HPDE6-E6E7 (cell line): Measurements from ENCODE around the gene GPRC5D.
A peak's percentile ranks its signal among the peaks of the same experiment; 100 is the strongest.

ENCODE experiments used
- DNase-seq: peaks from one replicate; pipeline ENCODE4 v3.0.0; 2011; ENCODE audit warnings: missing footprints; ENCODE audit errors: extremely low spot score

The GPRC5D gene

DNA sequence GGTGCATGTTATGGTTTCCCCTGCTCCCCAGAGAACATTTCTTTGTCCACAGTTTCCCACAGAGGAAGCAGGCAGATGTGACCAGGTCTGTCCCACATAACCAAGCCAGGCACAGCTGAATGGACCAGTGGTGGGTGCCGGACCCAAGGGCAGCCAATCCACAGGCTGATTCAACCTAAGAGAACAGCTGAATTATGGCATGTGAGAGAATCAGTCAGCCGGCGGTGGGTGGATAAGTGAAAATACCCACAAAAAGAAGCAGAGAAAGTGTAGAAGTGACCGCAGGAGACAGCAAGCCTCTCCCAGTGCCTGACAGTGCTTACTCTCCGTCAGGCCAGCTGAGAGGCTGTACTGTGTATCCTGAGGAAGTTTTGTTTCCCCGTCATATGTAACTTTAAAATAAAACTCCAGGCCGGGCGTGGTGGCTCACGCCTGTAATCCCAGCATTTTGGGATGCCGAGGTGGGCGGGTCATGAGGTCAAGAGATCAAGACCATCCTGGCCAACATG is 14.9 kb downstream of the GPRC5D start:
- no peak for DNase-seq

DNA sequence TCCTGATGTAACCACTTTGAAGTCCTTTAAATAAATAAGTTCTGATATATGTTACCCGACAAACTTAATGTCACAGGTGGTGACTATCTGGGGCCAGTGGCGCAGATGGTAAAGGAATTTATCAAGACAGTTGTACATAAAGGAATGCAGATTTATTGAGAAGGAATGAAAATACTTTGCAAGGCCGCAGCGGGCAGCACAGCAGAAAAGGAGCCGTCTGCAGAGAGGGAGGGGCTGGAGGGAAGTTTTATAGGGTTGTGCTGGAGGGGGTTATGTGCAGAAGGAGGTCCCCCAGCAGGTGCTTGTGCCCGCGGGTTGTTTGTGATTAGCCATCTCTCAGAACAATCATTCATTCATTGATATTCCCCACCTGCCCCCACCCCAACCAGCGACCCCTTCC is 17.4 kb downstream of the GPRC5D start:
- no peak for DNase-seq

DNA sequence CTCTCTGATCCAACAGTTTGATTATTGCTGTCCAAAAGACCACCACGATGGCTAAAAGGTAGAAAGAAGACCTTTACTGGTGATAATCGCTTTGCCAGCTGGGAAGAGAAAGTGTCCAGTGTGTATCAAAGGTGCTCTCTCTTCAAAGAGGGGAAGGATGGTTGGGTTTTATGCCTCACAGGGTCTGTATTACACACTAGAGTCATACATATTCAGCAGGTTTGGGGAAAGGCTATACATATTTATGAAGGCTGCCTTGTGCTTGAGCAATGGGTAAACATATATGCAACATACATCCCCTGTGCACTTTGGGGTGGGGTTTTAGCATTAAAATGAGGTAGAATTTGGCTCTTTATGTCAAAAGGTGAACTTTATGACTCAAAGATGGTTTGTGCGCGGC is 18.2 kb downstream of the GPRC5D start:
- no peak for DNase-seq

DNA sequence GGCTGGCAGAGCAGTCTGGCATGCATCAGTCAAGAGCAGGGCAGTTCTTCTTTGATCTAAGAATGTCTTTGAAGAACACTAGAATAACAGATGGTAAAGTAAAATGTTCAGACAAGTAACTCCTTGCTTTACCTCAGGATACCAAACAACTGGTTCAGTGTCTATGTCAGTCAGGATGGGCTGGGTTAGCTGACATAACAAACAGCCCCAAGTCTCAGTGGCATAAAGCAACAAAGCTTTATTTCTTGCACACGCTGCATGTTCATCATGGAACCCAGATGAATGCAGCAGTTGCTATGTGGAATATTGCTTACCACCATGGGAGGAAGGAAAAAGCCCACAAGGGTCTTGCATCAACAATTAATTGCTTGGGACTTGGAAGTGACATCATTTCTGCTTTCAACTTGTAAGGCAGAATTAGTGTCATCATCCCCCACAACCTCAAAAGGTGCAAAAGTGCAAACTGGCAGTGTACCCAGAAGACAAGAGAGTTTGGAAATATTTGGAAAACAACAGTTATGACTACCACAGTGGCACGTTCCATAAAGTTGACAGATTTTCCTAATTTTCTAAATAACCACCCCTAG is 21.2 kb downstream of the GPRC5D start:
- no peak for DNase-seq

DNA sequence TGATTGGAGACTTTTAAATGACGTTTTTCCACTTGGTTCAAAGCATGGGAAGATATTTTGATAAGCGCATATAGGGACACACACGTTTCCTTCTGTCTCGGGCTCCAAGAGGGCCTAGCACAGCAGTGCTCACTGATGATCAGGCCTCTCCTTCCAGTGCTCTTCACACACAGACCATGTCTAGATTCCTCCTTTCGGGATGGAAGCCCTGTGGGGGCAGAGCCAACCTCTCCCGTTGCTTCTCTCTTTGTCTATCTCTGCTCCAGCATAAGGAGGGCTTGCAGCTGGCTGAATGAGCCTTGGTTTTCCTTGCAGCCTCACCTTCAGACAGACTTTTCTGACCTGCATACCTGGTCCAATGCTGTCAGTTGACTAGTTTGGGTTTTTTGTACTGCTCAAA is 22.3 kb downstream of the GPRC5D start:
- DNase-seq, result no peak

DNA sequence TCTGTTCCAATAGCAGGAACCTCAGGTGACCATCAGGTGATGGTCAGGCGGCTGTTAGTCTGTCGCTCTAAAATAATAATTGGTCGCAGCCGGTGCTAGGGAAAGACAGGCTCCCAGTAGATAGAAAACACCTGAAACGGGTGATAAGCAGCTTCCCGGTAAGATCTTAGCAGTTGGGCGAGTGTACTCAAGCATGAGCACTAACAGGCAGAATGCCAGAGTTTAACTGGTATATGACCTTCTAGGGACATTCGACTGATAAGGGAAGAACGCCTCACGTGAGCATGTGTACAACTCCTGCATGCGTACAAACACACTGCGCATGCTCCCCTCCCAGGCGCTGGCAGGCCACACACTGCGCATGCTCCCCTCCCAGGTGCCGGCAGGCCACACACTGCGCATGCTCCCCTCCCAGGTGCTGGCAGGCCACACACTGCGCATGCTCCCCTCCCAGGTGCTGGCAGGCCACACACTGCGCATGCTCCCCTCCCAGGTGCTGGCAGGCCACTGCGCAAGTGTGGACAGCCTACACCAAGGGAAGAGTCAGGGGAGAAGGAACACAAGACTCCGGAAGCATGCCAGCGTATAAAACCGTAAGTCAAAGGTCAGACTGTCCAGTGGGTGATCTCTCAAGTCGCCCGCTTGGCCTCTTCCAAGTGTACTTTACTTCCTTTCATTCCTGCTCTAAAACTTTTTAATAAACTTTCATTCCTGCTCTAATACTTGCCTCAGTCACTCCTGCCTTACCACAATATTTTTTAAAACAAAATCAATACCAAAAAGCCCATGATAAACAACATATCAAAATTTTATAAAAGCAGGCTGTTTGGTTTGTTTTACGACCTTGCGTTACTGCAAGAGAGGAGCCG is 24.5 kb downstream of the GPRC5D start:
- peak; percentile 89 for DNase-seq

DNA sequence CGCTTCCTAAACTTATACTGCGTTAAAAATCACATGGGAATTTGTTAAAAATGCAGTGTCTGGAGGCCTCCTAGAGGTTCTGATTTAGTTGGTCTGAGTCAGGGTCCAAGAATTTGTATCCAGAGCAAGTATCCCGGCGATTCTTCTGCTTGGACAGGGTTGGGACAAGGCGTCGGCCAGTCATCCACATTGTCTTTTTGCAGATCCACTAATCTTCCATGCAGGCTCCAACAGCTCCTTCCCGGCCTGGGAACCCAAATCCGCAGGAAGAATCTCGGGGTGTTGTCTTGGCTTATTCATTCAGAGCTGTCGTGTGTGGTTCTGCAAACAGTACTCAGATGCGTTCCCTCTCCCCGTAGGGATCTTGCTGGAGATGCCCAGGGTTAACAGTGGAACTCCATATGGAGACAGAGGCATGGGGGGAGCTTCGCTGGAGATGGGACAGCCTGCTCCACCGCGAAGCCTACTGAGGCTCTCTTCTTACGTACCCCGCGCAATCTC is 25.3 kb downstream of the GPRC5D start:
- no peak for DNase-seq

DNA sequence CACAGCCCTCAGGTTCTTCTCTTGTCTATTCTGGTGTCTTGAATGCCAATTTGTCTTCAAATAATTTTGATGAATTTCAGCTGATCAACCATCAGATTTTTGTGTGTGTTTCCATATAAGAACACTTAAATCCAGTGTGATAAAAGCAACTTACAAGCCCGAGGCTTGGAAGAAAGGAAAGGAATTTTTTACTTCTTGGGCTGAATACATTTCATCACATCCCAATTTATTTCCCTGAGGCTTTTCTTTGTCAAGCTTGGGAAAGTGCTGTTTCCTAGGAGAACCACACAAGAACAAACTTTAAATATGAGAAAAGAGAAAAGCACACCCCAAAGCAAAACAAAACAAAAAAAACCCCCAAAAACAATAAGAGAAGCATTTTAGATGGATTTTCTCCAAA is 26.6 kb downstream of the GPRC5D start:
- DNase-seq, result no peak

DNA sequence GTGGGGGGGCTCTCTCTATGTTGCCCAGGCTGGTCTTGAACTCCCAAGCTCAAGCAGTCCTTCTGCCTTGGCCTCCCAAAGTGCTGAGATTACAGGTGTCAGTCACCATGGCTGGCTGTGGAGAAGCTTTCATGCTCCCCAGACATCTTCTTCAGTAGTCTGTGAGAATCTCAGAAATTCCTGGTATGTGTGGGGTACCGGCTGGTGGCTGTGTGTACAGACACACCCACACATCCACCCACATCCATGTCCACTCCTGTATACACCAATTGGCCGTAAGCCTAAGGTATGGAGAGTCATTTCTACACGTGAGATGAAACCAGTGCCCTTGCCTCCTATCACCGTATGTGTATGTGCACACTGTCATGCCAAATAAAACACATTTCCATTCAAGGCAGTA is 27.8 kb downstream of the GPRC5D start:
- no peak for DNase-seq

DNA sequence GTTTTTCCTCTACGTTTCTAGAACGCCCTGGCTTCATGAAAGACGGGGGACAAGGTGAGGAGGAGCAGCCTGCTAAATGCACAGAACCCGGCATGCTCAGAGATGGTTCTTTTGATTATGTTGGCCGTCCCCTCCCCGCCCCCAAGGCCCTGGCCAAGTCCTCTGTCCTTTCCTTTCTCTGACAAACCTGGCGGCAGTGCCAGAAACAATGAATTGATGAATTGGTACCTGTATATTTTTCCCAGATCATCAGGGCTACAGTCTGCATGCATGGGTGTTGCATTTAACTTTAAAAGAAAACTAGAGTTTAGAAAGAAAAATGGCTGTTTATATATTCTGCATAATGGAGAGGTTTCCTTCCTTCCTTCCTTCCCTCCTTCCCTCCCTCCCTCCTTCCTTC is 29.0 kb downstream of the GPRC5D start:
- DNase-seq, result no peak

DNA sequence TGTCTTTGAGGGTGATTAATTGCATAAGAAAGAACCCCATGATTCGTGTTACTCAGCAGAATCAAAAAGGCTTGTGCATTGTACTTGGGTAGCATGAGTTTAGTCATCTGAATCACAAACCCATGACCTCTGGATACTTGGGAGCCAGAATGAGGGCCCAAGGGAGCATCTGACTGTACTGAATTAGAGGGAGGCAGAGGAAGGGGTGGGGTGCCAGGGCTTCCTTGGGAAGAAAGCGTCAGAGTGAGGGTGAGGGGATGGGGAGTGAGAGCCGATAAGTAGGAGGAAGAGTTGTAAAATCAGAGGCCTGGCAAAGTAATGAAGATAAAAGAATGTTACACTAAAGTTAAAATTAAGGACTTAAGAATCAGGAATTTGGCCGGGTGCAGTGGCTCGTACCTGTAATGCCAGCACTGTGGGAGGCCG is 29.8 kb downstream of the GPRC5D start:
- no peak for DNase-seq

DNA sequence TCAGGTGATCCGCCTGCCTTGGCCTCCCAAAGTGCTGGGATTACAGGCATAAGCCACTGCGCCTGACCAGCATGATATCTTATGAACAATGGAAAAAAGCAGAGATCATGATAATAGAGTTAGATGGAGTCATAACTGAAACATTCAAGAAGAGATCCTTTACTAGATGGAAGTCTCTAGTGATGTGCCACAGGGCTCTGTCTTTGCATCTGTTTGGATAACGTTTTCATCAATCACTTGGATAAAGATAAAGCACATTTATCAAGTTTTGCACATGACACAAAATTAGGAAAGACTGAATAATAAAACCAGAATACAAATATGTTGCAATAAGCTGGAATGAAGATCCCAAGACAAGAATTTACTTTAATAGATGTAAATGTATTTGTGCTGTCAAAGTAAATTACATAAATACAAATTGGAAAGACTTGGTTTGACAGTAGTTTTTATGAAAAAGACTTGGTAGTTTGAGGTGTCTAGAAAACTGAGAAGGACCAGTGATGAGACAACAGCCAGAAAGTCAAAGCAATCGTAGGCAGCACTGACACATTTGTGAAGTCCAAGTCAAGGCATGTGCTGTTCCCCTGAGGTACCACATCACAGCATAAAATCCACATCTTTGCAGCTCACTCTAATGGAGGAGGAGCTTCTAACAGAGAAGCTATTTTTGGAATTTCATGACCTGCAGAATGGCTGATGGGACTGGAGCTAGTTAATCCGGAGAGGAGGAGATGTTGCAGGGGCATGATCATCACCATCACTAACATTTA is 32.1 kb downstream of the GPRC5D start:
- DNase-seq, result no peak

DNA sequence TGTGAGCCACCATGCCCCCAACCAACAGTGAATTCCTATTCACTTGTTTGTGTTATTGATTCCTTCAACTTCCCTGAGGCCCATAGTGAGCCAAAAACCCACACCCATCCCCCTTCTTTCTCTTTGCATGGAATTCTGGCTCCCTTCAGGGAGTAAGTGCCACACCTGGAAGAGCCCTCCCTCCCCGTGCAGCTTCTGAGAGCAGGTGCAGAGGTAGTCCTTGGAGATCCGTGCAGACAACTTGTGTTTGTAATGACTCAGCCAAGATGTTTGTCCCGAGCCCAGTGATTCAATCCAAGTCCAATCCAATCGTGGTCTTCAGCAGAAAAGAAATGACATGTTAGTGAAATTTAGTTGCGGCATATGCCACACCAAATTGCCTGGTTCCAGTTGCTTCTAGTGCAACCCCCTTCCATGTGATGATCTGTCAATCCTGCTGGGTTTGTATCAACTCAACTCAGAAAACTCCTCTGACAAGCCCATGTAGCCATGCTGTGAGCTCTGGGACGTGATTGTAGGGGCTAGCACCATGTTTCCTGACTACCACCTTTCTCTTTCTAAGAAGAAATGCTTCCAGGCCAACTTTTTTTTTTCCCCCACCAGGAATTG is 33.1 kb downstream of the GPRC5D start:
- DNase-seq, result no peak

DNA sequence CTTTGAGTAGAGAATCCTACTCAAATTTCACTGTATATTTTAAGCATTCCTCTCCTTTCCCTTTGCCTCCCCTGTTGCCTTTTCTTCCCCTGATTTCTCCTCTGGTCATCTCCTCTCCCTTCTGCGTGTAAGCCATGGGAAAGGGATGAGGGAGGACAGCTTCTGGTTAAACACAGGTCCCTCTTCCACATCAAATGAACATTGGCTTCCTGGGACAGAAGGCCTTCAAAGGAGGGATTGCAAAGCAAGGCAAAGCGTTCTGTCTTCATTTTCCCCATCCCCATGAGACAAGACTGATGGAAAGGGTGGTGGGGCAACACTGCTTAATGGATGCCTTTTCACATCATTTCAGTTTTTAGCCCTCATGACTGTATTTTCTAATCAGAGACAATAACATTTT is 34.5 kb downstream of the GPRC5D start:
- no peak for DNase-seq

DNA sequence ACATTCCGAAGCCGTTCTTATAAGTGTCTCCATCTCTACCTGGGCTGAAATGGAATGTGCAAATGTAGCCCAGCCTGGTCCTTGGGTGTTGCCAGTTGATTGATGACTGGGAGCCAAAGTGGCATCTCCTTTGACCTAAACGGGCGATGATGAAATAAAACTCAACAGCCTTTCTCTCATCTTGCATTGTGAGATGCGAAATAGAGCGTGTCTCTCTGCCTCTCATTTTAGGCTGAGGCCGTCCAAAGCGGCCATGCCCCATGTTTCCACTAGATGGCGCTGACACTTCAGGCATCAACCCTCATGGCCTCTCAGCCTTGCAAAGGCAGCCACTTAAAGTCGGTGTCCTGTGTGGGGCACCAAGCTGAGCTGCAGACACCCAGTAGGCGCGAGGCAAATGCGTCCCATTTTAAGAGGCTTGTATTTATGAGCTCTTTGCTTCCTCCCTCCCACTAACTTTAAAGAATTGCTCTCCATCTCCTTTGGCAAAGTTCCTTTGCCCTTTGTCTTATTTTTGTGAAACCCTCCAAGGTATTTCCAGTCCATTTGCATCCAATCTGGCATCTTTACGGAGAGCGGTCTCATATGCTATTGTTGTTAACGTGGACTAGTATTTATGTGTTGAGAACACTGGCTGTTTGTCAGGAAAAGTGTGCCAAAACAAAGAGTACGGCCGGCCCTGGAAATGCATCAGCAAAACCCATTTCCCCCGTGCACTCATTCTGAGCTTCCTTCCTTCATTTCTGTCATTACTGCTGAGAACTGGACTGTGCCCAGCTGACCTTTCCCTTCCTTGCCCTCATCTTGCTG is 35.6 kb downstream of the GPRC5D start:
- no peak for DNase-seq

DNA sequence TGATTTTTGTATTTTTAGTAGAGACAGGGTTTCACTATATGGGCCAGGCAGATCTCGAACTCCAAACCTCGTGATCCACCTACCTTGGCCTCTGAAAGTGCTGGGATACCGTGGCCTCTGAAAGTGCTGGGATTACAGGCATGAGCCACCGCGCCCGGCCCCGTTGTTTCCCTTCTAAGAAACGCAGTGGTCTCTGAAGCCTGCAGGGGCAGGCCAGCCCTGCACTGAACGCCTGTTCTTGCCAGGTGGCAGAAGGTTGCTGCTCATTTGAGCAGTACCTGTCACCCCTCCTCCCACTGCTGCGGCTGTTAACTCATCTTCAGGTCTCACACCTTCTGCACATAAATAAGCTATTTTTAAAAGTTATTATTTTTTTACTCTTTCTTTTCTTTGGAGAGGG is 36.3 kb downstream of the GPRC5D start:
- no peak for DNase-seq

DNA sequence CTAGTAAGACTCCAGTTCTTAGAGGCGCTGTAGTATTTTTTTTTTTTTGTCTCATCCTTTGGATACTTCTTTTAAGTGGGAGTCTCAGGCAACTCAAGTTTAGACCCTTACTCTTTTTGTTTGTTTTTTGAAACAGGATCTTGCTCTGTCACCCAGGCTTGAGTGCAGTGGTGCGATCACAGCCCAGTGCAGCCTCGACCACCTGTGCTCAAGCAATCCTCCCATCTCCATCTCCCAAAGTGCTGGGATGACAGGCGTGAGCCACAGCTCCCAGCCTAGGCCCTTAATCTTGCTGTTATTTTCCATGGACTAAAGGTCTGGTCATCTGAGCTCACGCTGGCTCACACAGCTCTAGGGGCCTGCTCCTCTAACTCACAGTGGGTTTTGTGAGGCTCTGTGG is 39.3 kb downstream of the GPRC5D start:
- DNase-seq, result no peak

DNA sequence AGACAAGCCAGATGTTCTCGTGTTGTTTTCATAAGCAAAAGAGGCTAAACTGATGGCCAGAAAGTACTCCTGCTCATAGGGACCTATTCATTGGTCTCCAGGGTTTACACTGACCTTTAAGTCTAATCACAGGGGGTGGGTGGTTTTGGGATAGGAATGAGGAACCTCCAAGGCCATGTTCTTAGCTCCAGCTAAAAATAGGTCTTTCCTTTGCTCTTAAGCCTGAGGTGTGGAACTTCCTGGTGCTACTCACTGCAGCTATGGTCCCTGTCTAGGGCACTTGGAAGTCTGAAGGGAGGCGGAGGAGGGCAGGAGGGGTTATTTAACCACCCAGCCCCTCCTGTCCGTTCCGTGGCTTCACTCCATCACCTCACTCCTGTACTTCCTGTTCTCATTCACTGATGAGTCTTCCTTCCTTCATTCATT is 42.0 kb downstream of the GPRC5D start:
- no peak for DNase-seq

DNA sequence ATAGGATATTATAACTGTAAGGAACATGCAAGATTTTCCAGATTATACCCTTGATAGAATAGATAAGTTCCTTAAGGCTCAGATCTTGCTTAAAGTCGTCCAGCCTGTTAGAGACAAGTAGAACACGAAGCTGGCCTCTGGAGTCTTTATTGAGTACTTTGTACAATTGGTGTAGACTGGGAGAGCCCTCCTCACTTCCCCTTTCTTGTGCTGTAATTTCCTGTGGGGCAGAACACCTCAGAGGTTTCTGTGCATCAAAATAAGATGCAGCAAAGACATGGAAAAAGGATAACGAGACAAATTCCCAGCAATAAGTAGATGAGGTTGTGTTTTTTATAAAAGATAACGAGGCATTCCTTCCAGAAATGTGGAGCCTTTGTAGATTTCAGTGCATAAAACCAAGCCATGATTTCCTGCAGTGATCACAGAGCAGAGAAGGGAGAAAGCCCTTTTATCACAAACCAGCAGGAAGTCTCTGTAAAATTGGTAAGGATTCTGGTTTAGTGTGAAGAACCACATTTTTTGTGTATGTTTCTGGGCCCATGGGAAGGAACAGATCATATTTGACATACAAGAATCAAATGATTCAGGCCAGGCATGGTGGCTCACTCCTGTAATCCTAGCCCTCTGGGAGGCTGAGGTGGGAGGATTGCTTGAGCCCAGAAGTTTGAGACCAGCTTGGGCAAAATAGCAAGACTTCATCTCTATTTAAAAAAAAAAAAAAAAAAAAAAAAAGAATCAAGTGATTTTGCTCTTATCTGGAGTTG is 42.6 kb downstream of the GPRC5D start:
- DNase-seq, result no peak

DNA sequence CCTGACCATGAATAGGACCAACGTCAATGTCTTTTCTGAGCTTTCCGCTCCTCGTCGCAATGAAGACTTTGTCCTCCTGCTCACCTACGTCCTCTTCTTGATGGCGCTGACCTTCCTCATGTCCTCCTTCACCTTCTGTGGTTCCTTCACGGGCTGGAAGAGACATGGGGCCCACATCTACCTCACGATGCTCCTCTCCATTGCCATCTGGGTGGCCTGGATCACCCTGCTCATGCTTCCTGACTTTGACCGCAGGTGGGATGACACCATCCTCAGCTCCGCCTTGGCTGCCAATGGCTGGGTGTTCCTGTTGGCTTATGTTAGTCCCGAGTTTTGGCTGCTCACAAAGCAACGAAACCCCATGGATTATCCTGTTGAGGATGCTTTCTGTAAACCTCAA is 43.3 kb downstream of the GPRC5D start:
- no peak for DNase-seq
